LHCN-M2 (cell line): ENCODE measurements around the gene CEBPZOS. TPM values are rescaled to one million over a fixed set of nuclear protein-coding genes. Genes with fewer than 3 reads are reported as not detected.
A peak's percentile ranks its signal among the peaks of the same experiment; 100 is the strongest.
"Not testable (repeated sequence)": the region's sequence is repeated elsewhere in the genome, so short reads cannot be mapped to it uniquely, and the experiment has no call there.

Experiments
- DNase-seq: peaks from one replicate; pipeline ENCODE4 v3.0.0-alpha.2; 2012; ENCODE audit warnings: low read depth
- total RNA-seq: library from RNA; depleted of rRNA; stranded (reverse); fragments of >200 nt; gene quantifications from 2 replicates; pipeline ENCODE4 v1.2.3, GENCODE V29; 2014

CEBPZOS gene
- total RNA-seq, 1 experiment from 2014 or later: 23.4 TPM

- no peak for DNase-seq
These were observed 6.0 kb upstream of the CEBPZOS start for GRCh38 chr2:37190290-37190689.

- DNase-seq: no peak
These were observed 5.0 kb upstream of the CEBPZOS start for GRCh38 chr2:37191253-37191652.

GRCh38 chr2:37191747-37192146 is 4.5 kb upstream of the CEBPZOS start:
- DNase-seq: no peak

GRCh38 chr2:37192551-37192950 is 3.7 kb upstream of the CEBPZOS start:
- DNase-seq: no peak

- DNase-seq: not testable (repeated sequence)
These were observed 405 bp upstream of the CEBPZOS start for GRCh38 chr2:37195862-37196319.

GRCh38 chr2:37198681-37199065 is 2.4 kb downstream of the CEBPZOS start:
- no peak for DNase-seq

GRCh38 chr2:37201208-37201607 is 4.9 kb downstream of the CEBPZOS start:
- DNase-seq: no peak

GRCh38 chr2:37201766-37202165 is 5.5 kb downstream of the CEBPZOS start:
- DNase-seq: peak; percentile 37

- no peak for DNase-seq
These were observed 7.4 kb downstream of the CEBPZOS start for GRCh38 chr2:37203708-37204107.

GRCh38 chr2:37205071-37205661 is 8.9 kb downstream of the CEBPZOS start:
- DNase-seq: not testable (repeated sequence)

GRCh38 chr2:37205689-37206341 is 9.5 kb downstream of the CEBPZOS start:
- no peak for DNase-seq

- not testable (repeated sequence) for DNase-seq
These were observed 10.5 kb downstream of the CEBPZOS start for GRCh38 chr2:37206760-37207159.

GRCh38 chr2:37211212-37211611 is 14.9 kb downstream of the CEBPZOS start:
- DNase-seq: no peak

GRCh38 chr2:37211939-37212338 is 15.6 kb downstream of the CEBPZOS start:
- no peak for DNase-seq

GRCh38 chr2:37215250-37215649 is 19.0 kb downstream of the CEBPZOS start:
- DNase-seq: no peak

GRCh38 chr2:37219046-37219445 is 22.8 kb downstream of the CEBPZOS start:
- DNase-seq: no peak

GRCh38 chr2:37223131-37223530 is 26.8 kb downstream of the CEBPZOS start:
- DNase-seq: no peak

- no peak for DNase-seq
These were observed 27.8 kb downstream of the CEBPZOS start for GRCh38 chr2:37224063-37224462.

GRCh38 chr2:37225129-37225528 is 28.8 kb downstream of the CEBPZOS start:
- not testable (repeated sequence) for DNase-seq

GRCh38 chr2:37226863-37227262 is 30.6 kb downstream of the CEBPZOS start:
- DNase-seq: no peak

- no peak for DNase-seq
These were observed 32.5 kb downstream of the CEBPZOS start for GRCh38 chr2:37228788-37229187.

- peak; percentile 9 for DNase-seq
These were observed 34.3 kb downstream of the CEBPZOS start for GRCh38 chr2:37230581-37230980.
